Esophagus muscularis mucosa (tissue), 4 donors: ENCODE results near the gene PARVB. TPM values are rescaled to one million over a fixed set of nuclear protein-coding genes. Genes with fewer than 3 reads are reported as not detected.

Source experiments
- DNase-seq: peaks from one replicate; pipeline ENCODE4 v3.0.0-alpha.2; 2017; ENCODE audit errors: extremely low spot score
- H3K27ac ChIP-seq, 4 donors: fragments of 200-600 bp; sonication (generic); replicated peaks in 1 of 4; 1 replicate in 3 of 4; 2 replicates in 1 of 4; pipeline ENCODE4 v1.5.1; 2016 to 2019; ENCODE audit warnings: mild to moderate bottlenecking in 1 of 4
- H3K27me3 ChIP-seq, 4 donors: fragments of 200-600 bp; sonication (generic); one replicate each; pipeline versions ENCODE4 v1.5.1 to v1.6.0; 2016 to 2019
- H3K36me3 ChIP-seq, 4 donors: fragments of 200-600 bp; sonication (generic); one replicate each; pipeline ENCODE4 v1.5.1; 2016 to 2019
- H3K4me1 ChIP-seq, 4 donors: fragments of 200-600 bp; sonication (generic); one replicate each; pipeline ENCODE4 v1.5.1; 2016 to 2019
- H3K4me3 ChIP-seq, 4 donors: fragments of 200-600 bp; sonication (generic); 1 replicate in 2 of 4; 2 replicates in 2 of 4; pipeline ENCODE4 v1.5.1; 2016 to 2019; ENCODE audit warnings: mild to moderate bottlenecking in 4 of 4, moderate library complexity in 1 of 4
- H3K9me3 ChIP-seq, 4 donors: fragments of 200-600 bp; sonication (generic); 1 replicate in 3 of 4; 2 replicates in 1 of 4; pipeline ENCODE4 v1.5.1; 2016 to 2019
- EP300 ChIP-seq: sonication (generic); formaldehyde crosslinking; IDR thresholded peaks from one replicate; pipeline ENCODE4 v1.6.1; 2017; ENCODE audit warnings: antibody characterized with exemption
- POLR2A ChIP-seq: fragments of 450-650 bp; IDR thresholded peaks from one replicate; pipeline ENCODE4 v1.6.1; 2017; ENCODE audit warnings: antibody characterized with exemption, moderate library complexity, mild to moderate bottlenecking, low read depth
- POLR2AphosphoS5 ChIP-seq, 2 donors: sonication (generic); formaldehyde crosslinking; IDR thresholded peaks; one replicate each; pipeline ENCODE4 v1.6.1; 2017; ENCODE audit warnings: antibody characterized with exemption in 2 of 2
- WGBS: methylation state at CpG from one replicate; pipeline ENCODE4 v1.1.5; 2018; 5-methylcytosine and 5-hydroxymethylcytosine counted together
- intact Hi-C: fragments of 100-400 bp; cut with DNase I; formaldehyde crosslinking; loops from one replicate; pipeline ENCODE4 v1.15.1; 2023
- total RNA-seq, 4 donors: library from RNA; depleted of rRNA; stranded (reverse); fragments of >200 nt; gene quantifications; one replicate each; pipeline versions ENCODE4 v1.1.0 to v1.2.1, GENCODE V29; 2016
- TF ChIP-seq, protein P1 (sequence below), 3 experiments: fragments of 200-600 bp in 2 of 3; fragments of 450-650 bp in 1 of 3; sonication (generic) in 2 of 3; IDR thresholded peaks; one replicate each; pipeline ENCODE4 v1.5.1; 2017 to 2019; ENCODE audit warnings: antibody characterized with exemption in 3 of 3, mild to moderate bottlenecking in 2 of 3, moderate library complexity in 1 of 3

The PARVB gene
- total RNA-seq, 4 donors from 2014 or later, result 22.0 to 107 (median 45.5) TPM

DNA sequence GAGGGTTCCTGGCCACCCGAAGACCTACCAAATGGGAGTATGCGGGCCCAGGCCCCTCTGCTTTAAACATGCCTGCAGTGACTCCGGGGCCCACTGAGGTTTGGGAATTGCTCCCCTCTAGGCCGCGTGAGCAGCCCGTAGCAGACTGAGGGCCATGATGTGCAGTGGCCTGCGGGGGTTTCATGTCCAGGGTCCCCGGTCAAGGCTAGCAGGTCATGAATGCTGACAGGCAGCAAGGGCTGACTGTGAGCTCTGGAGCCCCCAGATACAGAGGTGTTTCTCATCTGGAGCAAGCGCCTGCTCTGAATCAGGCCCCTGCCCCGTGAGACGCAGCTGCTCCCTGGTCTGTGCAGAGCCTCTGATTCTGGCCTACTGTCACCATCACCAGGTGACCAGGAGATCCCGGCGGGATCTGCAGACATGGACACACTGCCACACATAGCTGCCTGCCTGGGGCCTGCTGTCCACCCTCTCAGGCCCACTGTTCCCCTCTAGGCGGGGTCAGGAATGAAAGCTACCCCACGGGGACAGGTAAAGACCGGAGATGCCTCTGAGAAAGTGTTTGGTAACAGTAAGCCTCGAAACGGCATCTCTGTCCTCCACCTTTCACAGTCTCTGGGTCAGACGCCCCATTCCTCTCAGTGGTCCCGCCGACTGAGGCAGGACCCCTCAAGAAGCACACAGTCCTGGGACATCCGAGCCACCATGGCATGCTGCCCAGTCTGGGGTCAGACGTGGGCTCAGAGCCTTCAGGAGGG, 73.3 kb downstream of the PARVB start:
- WGBS, result 96% methylated on average over 11 of the region's 23 CpGs
- Histone ChIP-seq H3K27ac (no peak overlapping the region), H3K4me1 (no peaks in the 10 kb centered on the region), H3K4me3 (no peak overlapping the region), H3K36me3 (peaks cover 18 to 88% (median 68%) of the 10 kb centered on the region in 4 donors), H3K27me3 (no peaks in the 10 kb centered on the region), H3K9me3 (no peaks in the 10 kb centered on the region)
- intact Hi-C loops, result no loop called here
- no peak for DNase-seq
- TF ChIP-seq POLR2AphosphoS5 (IDR thresholded peaks at IDR 0.05) (no peak), POLR2A (no peak), EP300 (no peak)
- TF ChIP-seq, protein P1, sequence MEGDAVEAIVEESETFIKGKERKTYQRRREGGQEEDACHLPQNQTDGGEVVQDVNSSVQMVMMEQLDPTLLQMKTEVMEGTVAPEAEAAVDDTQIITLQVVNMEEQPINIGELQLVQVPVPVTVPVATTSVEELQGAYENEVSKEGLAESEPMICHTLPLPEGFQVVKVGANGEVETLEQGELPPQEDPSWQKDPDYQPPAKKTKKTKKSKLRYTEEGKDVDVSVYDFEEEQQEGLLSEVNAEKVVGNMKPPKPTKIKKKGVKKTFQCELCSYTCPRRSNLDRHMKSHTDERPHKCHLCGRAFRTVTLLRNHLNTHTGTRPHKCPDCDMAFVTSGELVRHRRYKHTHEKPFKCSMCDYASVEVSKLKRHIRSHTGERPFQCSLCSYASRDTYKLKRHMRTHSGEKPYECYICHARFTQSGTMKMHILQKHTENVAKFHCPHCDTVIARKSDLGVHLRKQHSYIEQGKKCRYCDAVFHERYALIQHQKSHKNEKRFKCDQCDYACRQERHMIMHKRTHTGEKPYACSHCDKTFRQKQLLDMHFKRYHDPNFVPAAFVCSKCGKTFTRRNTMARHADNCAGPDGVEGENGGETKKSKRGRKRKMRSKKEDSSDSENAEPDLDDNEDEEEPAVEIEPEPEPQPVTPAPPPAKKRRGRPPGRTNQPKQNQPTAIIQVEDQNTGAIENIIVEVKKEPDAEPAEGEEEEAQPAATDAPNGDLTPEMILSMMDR (IDR thresholded peaks at IDR 0.05), result no peak

DNA sequence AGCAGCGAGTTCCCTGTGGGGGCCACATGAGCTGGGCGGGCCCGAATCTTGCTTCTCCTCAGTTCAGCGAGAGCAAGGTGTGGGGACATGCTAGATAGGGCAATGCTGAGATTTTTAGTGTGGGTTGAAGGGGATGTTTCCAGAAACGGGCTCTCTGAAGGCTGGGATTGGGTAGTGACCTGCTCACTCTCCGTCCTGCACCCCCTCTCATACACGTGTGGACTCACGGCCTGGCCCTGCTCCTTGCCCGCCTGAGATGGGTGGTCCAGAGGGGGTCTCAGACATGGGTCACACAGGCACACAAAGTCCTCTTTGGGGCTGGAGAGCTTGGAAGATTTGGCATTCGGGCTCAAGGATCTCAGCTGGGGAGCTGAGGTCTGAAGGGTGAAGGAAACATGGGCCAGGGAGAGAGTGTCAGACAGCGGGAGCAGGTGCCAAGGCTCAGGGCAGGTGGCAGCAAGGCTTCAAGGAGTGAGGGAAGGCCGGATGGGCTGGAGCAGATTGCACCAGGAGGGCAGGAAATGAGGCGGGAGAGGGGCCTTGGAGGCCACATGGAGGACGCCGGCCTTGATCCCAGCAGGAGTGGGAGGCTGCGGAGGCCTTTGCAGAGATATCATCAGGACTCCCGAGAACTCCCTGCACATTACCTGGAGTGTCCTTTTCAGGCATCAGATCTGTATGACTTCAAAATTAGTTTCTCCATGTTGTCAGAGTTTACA, 74.1 kb downstream of the PARVB start:
- Histone ChIP-seq H3K4me3 (no peak overlapping the region), H3K27ac (no peak overlapping the region), H3K9me3 (no peaks in the 10 kb centered on the region), H3K27me3 (no peaks in the 10 kb centered on the region), H3K4me1 (no peaks in the 10 kb centered on the region), H3K36me3 (peaks cover 18 to 87% (median 74%) of the 10 kb centered on the region in 4 donors)
- TF ChIP-seq POLR2AphosphoS5 (IDR thresholded peaks at IDR 0.05) (no peak), POLR2A (no peak)
- TF ChIP-seq, protein P1 (IDR thresholded peaks at IDR 0.05), result no peak
- no peak for DNase-seq
- intact Hi-C loops, result no loop called here
- WGBS, result 88% methylated on average over 15 of the region's 17 CpGs

DNA sequence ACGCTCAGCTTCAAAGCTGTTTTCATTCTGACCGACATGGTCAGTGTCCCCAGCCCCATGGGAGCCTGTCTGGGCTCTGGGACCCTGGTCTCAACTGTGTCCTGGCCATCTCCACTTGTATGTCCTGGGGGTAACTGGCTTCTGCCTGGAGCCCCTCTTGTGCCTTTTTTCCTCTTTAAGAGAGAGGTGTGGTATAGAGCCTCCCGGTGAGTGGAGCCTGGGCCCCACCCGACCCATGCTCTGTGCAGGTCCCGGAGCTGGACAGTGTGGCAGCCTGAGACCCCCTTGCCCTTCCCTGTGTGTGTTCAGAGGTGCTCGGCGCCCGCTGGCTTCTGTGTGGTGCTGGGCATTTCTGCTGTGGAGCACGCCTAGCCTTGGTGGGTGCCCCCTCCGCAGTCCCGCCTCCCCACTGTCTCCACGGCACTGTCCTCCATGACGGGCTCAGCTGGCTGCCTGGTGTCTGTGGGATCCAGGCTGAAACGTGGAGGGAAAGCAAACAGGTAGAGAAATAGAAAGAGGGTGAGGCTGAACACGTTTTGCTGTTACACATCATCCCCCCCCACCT, 74.9 kb downstream of the PARVB start:
- no peaks in the 10 kb centered on the region for H3K9me3 ChIP-seq
- no peak overlapping the region for H3K4me3 ChIP-seq
- peaks cover 22 to 89% (median 77%) of the 10 kb centered on the region in 4 donors for H3K36me3 ChIP-seq
- no peak overlapping the region for H3K27ac ChIP-seq
- intact Hi-C loops, result no loop called here
- no peak for DNase-seq
- 89% methylated on average over 15 of the region's 15 CpGs for WGBS
- no peaks in the 10 kb centered on the region for H3K27me3 ChIP-seq
- no peaks in the 10 kb centered on the region for H3K4me1 ChIP-seq
- no peak for TF ChIP-seq POLR2AphosphoS5 (IDR thresholded peaks at IDR 0.05)
- TF ChIP-seq EP300, result no peak
- TF ChIP-seq POLR2A, result no peak
- TF ChIP-seq, protein P1 (IDR thresholded peaks at IDR 0.05), result no peak

DNA sequence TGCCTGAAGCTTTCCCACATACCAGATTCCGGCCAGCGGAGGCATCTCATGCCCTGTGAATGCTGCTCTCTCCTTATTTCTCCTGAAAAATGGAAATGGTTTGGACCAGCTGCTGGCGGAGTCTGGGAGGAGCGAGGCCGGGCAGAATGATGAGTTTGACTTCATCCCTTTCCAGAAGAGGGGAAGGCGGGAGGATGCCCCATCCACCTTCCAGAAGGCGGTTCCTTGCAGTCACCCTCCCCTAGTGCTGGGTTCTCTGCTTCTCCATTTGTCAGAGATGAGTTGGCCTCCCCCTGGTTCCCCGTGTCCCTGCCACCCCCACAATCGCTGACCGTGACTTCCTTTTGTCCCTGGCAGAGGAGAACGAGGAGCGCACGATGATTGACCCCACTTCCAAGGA, 75.6 kb downstream of the PARVB start:
- Histone ChIP-seq H3K4me1 (no peaks in the 10 kb centered on the region), H3K36me3 (peaks cover 28 to 89% (median 75%) of the 10 kb centered on the region in 4 donors), H3K27me3 (no peaks in the 10 kb centered on the region), H3K27ac (no peak overlapping the region), H3K4me3 (no peak overlapping the region), H3K9me3 (no peaks in the 10 kb centered on the region)
- no peak for DNase-seq
- WGBS, result 94% methylated on average over 11 of the region's 13 CpGs
- intact Hi-C loops, result no loop called here
- TF ChIP-seq EP300, result no peak
- TF ChIP-seq, protein P1 (IDR thresholded peaks at IDR 0.05), result no peak
